Muscle of leg (tissue), 11 donors: ENCODE results near the gene GSTP1. TPM values are rescaled to one million over a fixed set of nuclear protein-coding genes. Genes with fewer than 3 reads are reported as not detected.
A peak's percentile ranks its signal among the peaks of the same experiment; 100 is the strongest.

Experiments
- DNase-seq: peaks from one replicate; pipeline ENCODE4 v3.0.0; 2013
- H3K27ac ChIP-seq: one replicate; pipeline ENCODE4 v1.5.1; 2013; ENCODE audit warnings: mild to moderate bottlenecking, low read length, control low read depth
- H3K27me3 ChIP-seq: one replicate; pipeline ENCODE4 v1.6.1; 2013; ENCODE audit warnings: low read length; ENCODE audit not compliant: control insufficient read depth, insufficient read depth
- H3K36me3 ChIP-seq: one replicate; pipeline ENCODE4 v1.6.1; 2013; ENCODE audit warnings: low read length; ENCODE audit not compliant: control insufficient read depth, insufficient read depth
- H3K4me1 ChIP-seq: one replicate; pipeline ENCODE4 v1.6.1; 2013; ENCODE audit warnings: low read length; ENCODE audit not compliant: control insufficient read depth, insufficient read depth
- H3K4me3 ChIP-seq: one replicate; pipeline ENCODE4 v1.5.1; 2013; ENCODE audit warnings: low read length, control low read depth
- H3K9me3 ChIP-seq: replicated peaks from 2 replicates; pipeline ENCODE4 v1.6.1; 2013; ENCODE audit warnings: low read depth, low read length; ENCODE audit not compliant: control insufficient read depth
- WGBS: methylation state at CpG from one replicate; pipeline ENCODE4 v1.1.5; 2013; ENCODE audit warnings: missing lambda C conversion rate; ENCODE audit not compliant: insufficient coverage; 5-methylcytosine and 5-hydroxymethylcytosine counted together
- polyA plus RNA-seq, 8 donors: library from polyadenylated mRNA; unstranded; fragments of 120-200 nt; gene quantifications; one replicate each; pipeline versions ENCODE4 v1.2.1 to v1.2.3, GENCODE V29; 2013; ENCODE audit warnings: inconsistent platforms in 1 of 8, low replicate concordance in 1 of 8; ENCODE audit not compliant: insufficient read length in 8 of 8, insufficient read depth in 1 of 8
- total RNA-seq: library from RNA; stranded (reverse); fragments of 120-200 nt; gene quantifications from one replicate; pipeline ENCODE4 v1.2.4, GENCODE V29; 2013

Gene GSTP1
- total and polyA plus RNA-seq, 9 donors = 232 to 335 (median 277) TPM

- Histone ChIP-seq H3K36me3 (no peaks in the 10 kb centered on the region), H3K9me3 (no peaks in the 10 kb centered on the region), H3K4me3 (no peak overlapping the region), H3K27ac (no peak overlapping the region), H3K4me1 (peaks cover 14% of the 10 kb centered on the region), H3K27me3 (no peaks in the 10 kb centered on the region)
- DNase-seq = no peak
- WGBS = 84% methylated on average over 11 of the region's 15 CpGs
These were observed 44.4 kb downstream of the GSTP1 start for GRCh38 chr11:67627812-67628624.

GRCh38 chr11:67628710-67629385 lies 45.2 kb downstream of the GSTP1 start:
- no peak for DNase-seq
- Histone ChIP-seq H3K27me3 (no peaks in the 10 kb centered on the region), H3K4me1 (peaks cover 14% of the 10 kb centered on the region), H3K4me3 (peak overlapping the region; percentile 52), H3K36me3 (no peaks in the 10 kb centered on the region), H3K27ac (no peak overlapping the region), H3K9me3 (no peaks in the 10 kb centered on the region)
- WGBS = 55% methylated on average over 24 of the region's 25 CpGs

- Histone ChIP-seq H3K27me3 (no peaks in the 10 kb centered on the region), H3K27ac (peak within 1 kb of the TSS; percentile 92), H3K36me3 (no peaks in the 10 kb centered on the region), H3K9me3 (no peaks in the 10 kb centered on the region), H3K4me1 (peaks cover 14% of the 10 kb centered on the region), H3K4me3 (peak within 1 kb of the TSS; percentile 90)
- DNase-seq = peak; percentile 89
- WGBS = under 1% methylated on average over 97 of the region's 102 CpGs
These were observed 46.0 kb downstream of the GSTP1 start, which contains the start of gene NUDT8 for GRCh38 chr11:67629386-67630227. NUDT8 (minus strand) TSS chr11:67629937; CDS start chr11:67629911, 26 bp downstream.

- H3K27me3 ChIP-seq = peaks cover 2% of the 10 kb centered on the region
- no peaks in the 10 kb centered on the region for H3K9me3 ChIP-seq
- H3K36me3 ChIP-seq = no peaks in the 10 kb centered on the region
- H3K4me1 ChIP-seq = peaks cover 14% of the 10 kb centered on the region
- WGBS = under 1% methylated on average over 60 of the region's 70 CpGs
- peak overlapping the region; percentile 92 for H3K27ac ChIP-seq
- peak; percentile 99 for DNase-seq
- H3K4me3 ChIP-seq = peak overlapping the region; percentile 90
These were observed 46.8 kb downstream of the GSTP1 start for GRCh38 chr11:67630228-67630942.

- no peak for DNase-seq
- Histone ChIP-seq H3K36me3 (no peaks in the 10 kb centered on the region), H3K4me3 (peak overlapping the region; percentile 90), H3K4me1 (peaks cover 14% of the 10 kb centered on the region), H3K27me3 (peaks cover 2% of the 10 kb centered on the region), H3K27ac (peak overlapping the region; percentile 92), H3K9me3 (no peaks in the 10 kb centered on the region)
- 52% methylated on average over 9 of the region's 16 CpGs for WGBS
These were observed 47.3 kb downstream of the GSTP1 start for GRCh38 chr11:67630943-67631331.

- no peak for DNase-seq
- Histone ChIP-seq H3K4me1 (peaks cover 14% of the 10 kb centered on the region), H3K36me3 (no peaks in the 10 kb centered on the region), H3K9me3 (no peaks in the 10 kb centered on the region), H3K4me3 (no peak overlapping the region), H3K27me3 (peaks cover 2% of the 10 kb centered on the region), H3K27ac (no peak overlapping the region)
- WGBS = 80% methylated on average over 4 of the region's 7 CpGs
These were observed 47.8 kb downstream of the GSTP1 start for GRCh38 chr11:67631411-67631810.

GRCh38 chr11:67631853-67632174 lies 48.2 kb downstream of the GSTP1 start:
- Histone ChIP-seq H3K9me3 (no peaks in the 10 kb centered on the region), H3K4me1 (peaks cover 14% of the 10 kb centered on the region), H3K27ac (no peak overlapping the region), H3K27me3 (peaks cover 2% of the 10 kb centered on the region), H3K4me3 (no peak overlapping the region), H3K36me3 (no peaks in the 10 kb centered on the region)
- 83% methylated on average over 2 of the region's 2 CpGs for WGBS
- DNase-seq = no peak

- no peak for DNase-seq
- WGBS = 75% methylated on average over 11 of the region's 12 CpGs
- Histone ChIP-seq H3K36me3 (no peaks in the 10 kb centered on the region), H3K27ac (no peak overlapping the region), H3K9me3 (no peaks in the 10 kb centered on the region), H3K27me3 (peaks cover 2% of the 10 kb centered on the region), H3K4me1 (peaks cover 14% of the 10 kb centered on the region), H3K4me3 (no peak overlapping the region)
These were observed 48.8 kb downstream of the GSTP1 start for GRCh38 chr11:67632175-67632981.
